CD14-positive monocyte (primary cell): ENCODE data around the gene PGM5. TPM values are rescaled to one million over a fixed set of nuclear protein-coding genes. Genes with fewer than 3 reads are reported as not detected.

Experiments
- DNase-seq, 3 donors: peaks; one replicate each; pipeline ENCODE4 v3.0.0-alpha.2; 2011 to 2022
- H2AFZ ChIP-seq: 2 replicates; pipeline ENCODE4 v1.6.0; 2012; ENCODE audit warnings: mild to moderate bottlenecking, low read depth, low read length, inconsistent platforms; ENCODE audit not compliant: insufficient read depth, poor library complexity, severe bottlenecking
- H3K27ac ChIP-seq, 2 donors: 1 replicate in 1 of 2; 2 replicates in 1 of 2; pipeline ENCODE4 v1.5.1; 2012 to 2013; ENCODE audit warnings: low read length in 2 of 2, control low read depth in 1 of 2, inconsistent platforms in 1 of 2, low read depth in 1 of 2, mild to moderate bottlenecking in 1 of 2
- H3K27me3 ChIP-seq, 2 donors: one replicate each; pipeline versions ENCODE4 v1.6.0 to v1.6.1; 2011 to 2013; ENCODE audit warnings: low read length in 2 of 2; ENCODE audit not compliant: control insufficient read depth in 2 of 2, insufficient read depth in 2 of 2
- H3K36me3 ChIP-seq, 2 donors: replicated peaks in 1 of 2; 1 replicate in 1 of 2; 2 replicates in 1 of 2; pipeline versions ENCODE4 v1.5.1 to v1.6.1; 2012 to 2013; ENCODE audit warnings: low read length in 2 of 2, control low read depth in 1 of 2, inconsistent platforms in 1 of 2, mild to moderate bottlenecking in 1 of 2; ENCODE audit not compliant: insufficient read depth in 2 of 2, control insufficient read depth in 1 of 2
- H3K4me1 ChIP-seq, 2 donors: 1 replicate in 1 of 2; 2 replicates in 1 of 2; pipeline versions ENCODE4 v1.5.1 to v1.6.1; 2012 to 2013; ENCODE audit warnings: low read length in 2 of 2, control low read depth in 1 of 2, inconsistent platforms in 1 of 2, mild to moderate bottlenecking in 1 of 2, moderate library complexity in 1 of 2; ENCODE audit not compliant: insufficient read depth in 2 of 2, control insufficient read depth in 1 of 2
- H3K4me2 ChIP-seq: replicated peaks from 2 replicates; pipeline ENCODE3; 2012; ENCODE audit warnings: low read length, moderate library complexity, mild to moderate bottlenecking; ENCODE audit not compliant: poor library complexity, severe bottlenecking; ENCODE audit errors: extremely low read depth
- H3K4me3 ChIP-seq, 3 experiments: fragments of 200-600 bp in 1 of 3; sonication (generic) in 1 of 3; replicated peaks in 1 of 3; 1 replicate in 2 of 3; 2 replicates in 1 of 3; pipeline ENCODE4 v1.5.1; 2011 to 2013; ENCODE audit warnings: low read length in 3 of 3, mild to moderate bottlenecking in 3 of 3, control low read depth in 2 of 3, low read depth in 2 of 3, inconsistent platforms in 1 of 3, moderate library complexity in 1 of 3
- H3K79me2 ChIP-seq: 2 replicates; pipeline ENCODE4 v1.6.0; 2012; ENCODE audit warnings: mild to moderate bottlenecking, control low read depth, inconsistent platforms, low read length, moderate library complexity; ENCODE audit not compliant: insufficient read depth
- H3K9ac ChIP-seq: 2 replicates; pipeline ENCODE4 v1.6.0; 2017; ENCODE audit warnings: low read length, mild to moderate bottlenecking; ENCODE audit not compliant: insufficient read depth, poor library complexity, severe bottlenecking
- H3K9me3 ChIP-seq, 2 donors: replicated peaks in 1 of 2; 1 replicate in 1 of 2; 2 replicates in 1 of 2; pipeline versions ENCODE4 v1.5.1 to v1.6.1; 2012 to 2013; ENCODE audit warnings: low read length in 2 of 2, control low read depth in 1 of 2; ENCODE audit not compliant: control insufficient read depth in 1 of 2, insufficient read depth in 1 of 2
- H4K20me1 ChIP-seq: 2 replicates; pipeline ENCODE4 v1.6.0; 2012; ENCODE audit warnings: mild to moderate bottlenecking, low read length, control low read depth, moderate library complexity; ENCODE audit not compliant: insufficient read depth
- H3K27ac Mint-ChIP-seq, 7 donors: one replicate each; pipeline ENCODE4 v1.8.0; 2020; ENCODE audit warnings: mild to moderate bottlenecking in 7 of 7, mixed read lengths in 7 of 7, moderate library complexity in 6 of 7, inconsistent platforms in 2 of 7
- H3K27me3 Mint-ChIP-seq, 3 donors: one replicate each; pipeline ENCODE4 v1.8.0; 2021 to 2022; ENCODE audit warnings: low read depth in 3 of 3, mild to moderate bottlenecking in 3 of 3, mixed read lengths in 3 of 3, moderate library complexity in 3 of 3, inconsistent platforms in 1 of 3
- H3K36me3 Mint-ChIP-seq, 2 donors: one replicate each; pipeline ENCODE4 v1.8.0; 2020; ENCODE audit warnings: mixed read lengths in 2 of 2, inconsistent platforms in 1 of 2, mild to moderate bottlenecking in 1 of 2
- H3K4me1 Mint-ChIP-seq: one replicate; pipeline ENCODE4 v1.8.0; 2020; ENCODE audit warnings: mild to moderate bottlenecking, mixed read lengths
- H3K4me3 Mint-ChIP-seq, 2 donors: one replicate each; pipeline ENCODE4 v1.8.0; 2020; ENCODE audit warnings: mild to moderate bottlenecking in 2 of 2, mixed read lengths in 2 of 2, moderate library complexity in 1 of 2
- H3K9me3 Mint-ChIP-seq, 7 donors: one replicate each; pipeline ENCODE4 v1.8.0; 2020 to 2022; ENCODE audit warnings: mixed read lengths in 7 of 7, mild to moderate bottlenecking in 6 of 7, moderate library complexity in 6 of 7, inconsistent platforms in 2 of 7
- WGBS: methylation state at CpG from one replicate; pipeline ENCODE4 v1.1.5; 2013; ENCODE audit warnings: missing lambda C conversion rate; ENCODE audit not compliant: insufficient coverage; 5-methylcytosine and 5-hydroxymethylcytosine counted together
- intact Hi-C, 2 donors: fragments of 100-400 bp; cut with micrococcal nuclease; formaldehyde crosslinking; loops; one replicate each; pipeline versions ENCODE4 v1.15.0 to v1.15.1; 2023
- polyA plus RNA-seq, 3 donors: library from polyadenylated mRNA; depleted of rRNA in 1 of 3; unstranded in 2 of 3; stranded (reverse) in 1 of 3; fragments of 300-500 nt in 2 of 3; fragments of >200 nt in 1 of 3; fragmentation: Illumina TruSeq in 2 of 3; gene quantifications; 1 replicate in 2 of 3; 2 replicates in 1 of 3; pipeline ENCODE4 v1.2.3, GENCODE V29; 2012 to 2021
- TF ChIP-seq, protein P1 (sequence below): fragments of 200-600 bp; IDR thresholded peaks from one replicate; pipeline ENCODE4 v1.8.0; 2022; ENCODE audit warnings: antibody characterized with exemption, mild to moderate bottlenecking

Gene PGM5
- polyA plus RNA-seq, 3 donors, result 0.35 to 1.2 (median 1.1) TPM

DNA sequence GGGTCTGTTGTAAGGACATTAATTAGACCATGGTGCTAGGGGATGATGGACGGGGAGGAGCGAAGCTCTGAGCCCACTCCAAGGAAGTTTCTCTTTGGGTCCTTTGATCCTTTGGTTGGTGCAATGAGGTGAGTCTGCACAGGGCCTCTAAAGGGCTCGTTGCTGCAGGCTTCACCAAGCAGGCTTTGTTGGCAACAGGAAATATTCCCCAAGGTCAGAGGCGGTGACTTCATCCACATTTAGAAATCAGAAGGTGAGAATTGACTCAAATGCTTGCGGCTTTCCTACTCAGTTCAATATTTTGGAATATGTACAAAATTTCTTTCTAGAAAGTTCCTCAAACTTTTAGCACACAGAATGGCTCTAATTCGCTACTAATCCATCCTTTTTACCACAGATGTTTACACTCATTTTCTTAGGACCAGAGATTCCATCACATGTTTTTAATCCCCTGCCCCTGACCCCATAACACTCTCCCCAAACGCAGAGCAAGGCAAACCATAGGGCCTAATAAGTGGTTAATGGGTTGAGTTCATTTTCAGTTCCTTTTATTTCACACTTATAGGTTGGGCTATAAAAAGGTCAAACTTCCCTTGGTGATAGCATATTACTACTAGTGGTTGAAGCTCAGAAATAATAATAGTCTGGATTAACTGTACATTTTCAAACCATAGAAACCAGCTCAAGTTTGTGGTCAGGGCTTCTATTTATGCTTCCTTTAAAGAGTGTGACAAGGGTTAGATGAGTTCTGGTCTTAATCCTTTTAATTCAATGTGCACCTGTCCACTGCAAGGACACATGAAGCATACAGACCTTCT lies 221.6 kb downstream of the PGM5 start:
- no peak for DNase-seq
- 80% methylated on average over 1 of the region's 7 CpGs for WGBS
- no peak overlapping the region for H2AFZ ChIP-seq

More for the DNA sequence above, 221.6 kb downstream of the PGM5 start:
- no peak overlapping the region for H3K27ac ChIP-seq
- H3K4me3 ChIP-seq, result no peak overlapping the region
- no peaks in the 10 kb centered on the region for H4K20me1 ChIP-seq
- no peaks in the 10 kb centered on the region for H3K9me3 Mint-ChIP-seq
- peaks cover 15% of the 10 kb centered on the region for H3K4me1 Mint-ChIP-seq
- peak overlapping the region in 3 of 7 donors; percentile 2 to 49 (median 12) for H3K27ac Mint-ChIP-seq
- H3K9ac ChIP-seq, result no peak overlapping the region
- H3K4me2 ChIP-seq, result no peak overlapping the region
- no peaks in the 10 kb centered on the region for H3K9me3 ChIP-seq
- H3K4me1 ChIP-seq, result peaks cover 14 to 21% of the 10 kb centered on the region in 2 donors
- intact Hi-C loops, result loop anchor here (10.0 kb wide), 2 partner anchors 53 to 223 kb away; partner anchors contain the start of gene PGM5 (in 1 of the 2)
- TF ChIP-seq, protein P1, sequence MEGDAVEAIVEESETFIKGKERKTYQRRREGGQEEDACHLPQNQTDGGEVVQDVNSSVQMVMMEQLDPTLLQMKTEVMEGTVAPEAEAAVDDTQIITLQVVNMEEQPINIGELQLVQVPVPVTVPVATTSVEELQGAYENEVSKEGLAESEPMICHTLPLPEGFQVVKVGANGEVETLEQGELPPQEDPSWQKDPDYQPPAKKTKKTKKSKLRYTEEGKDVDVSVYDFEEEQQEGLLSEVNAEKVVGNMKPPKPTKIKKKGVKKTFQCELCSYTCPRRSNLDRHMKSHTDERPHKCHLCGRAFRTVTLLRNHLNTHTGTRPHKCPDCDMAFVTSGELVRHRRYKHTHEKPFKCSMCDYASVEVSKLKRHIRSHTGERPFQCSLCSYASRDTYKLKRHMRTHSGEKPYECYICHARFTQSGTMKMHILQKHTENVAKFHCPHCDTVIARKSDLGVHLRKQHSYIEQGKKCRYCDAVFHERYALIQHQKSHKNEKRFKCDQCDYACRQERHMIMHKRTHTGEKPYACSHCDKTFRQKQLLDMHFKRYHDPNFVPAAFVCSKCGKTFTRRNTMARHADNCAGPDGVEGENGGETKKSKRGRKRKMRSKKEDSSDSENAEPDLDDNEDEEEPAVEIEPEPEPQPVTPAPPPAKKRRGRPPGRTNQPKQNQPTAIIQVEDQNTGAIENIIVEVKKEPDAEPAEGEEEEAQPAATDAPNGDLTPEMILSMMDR, result no peak
- no peak overlapping the region for H3K4me3 Mint-ChIP-seq
- no peaks in the 10 kb centered on the region for H3K79me2 ChIP-seq
- H3K36me3 ChIP-seq, result no peaks in the 10 kb centered on the region
- peaks cover 0 to 1% (median 0%) of the 10 kb centered on the region in 3 donors for H3K27me3 Mint-ChIP-seq
- H3K36me3 Mint-ChIP-seq, result no peaks in the 10 kb centered on the region
- no peaks in the 10 kb centered on the region for H3K27me3 ChIP-seq

Other genes starting within 250 kb of the PGM5 start
- 10 to 100 TPM; 27.4 to 42.5 (median 29.8) TPM for gene ZNG1C, start 114.6 kb upstream of the PGM5 start, polyA plus RNA-seq
- gene FOXD4L3, start 53.7 kb upstream of the PGM5 start, polyA plus RNA-seq, result not detected
- not detected for gene TMEM252, start 184.3 kb downstream of the PGM5 start, polyA plus RNA-seq